Fibroblast of skin of right biceps (primary cell): Measurements from ENCODE around the gene ABHD17A.
"Not testable (repeated sequence)": the region's sequence is repeated elsewhere in the genome, so short reads cannot be mapped to it uniquely, and the experiment has no call there.

ENCODE experiments used
- DNase-seq: peaks from one replicate; pipeline ENCODE4 v3.0.0-alpha.2; 2013

ABHD17A gene

GRCh38 chr19:1880611-1881392, 4.5 kb downstream of the ABHD17A start:
- no peak for DNase-seq

GRCh38 chr19:1879982-1880381, 5.3 kb downstream of the ABHD17A start:
- not testable (repeated sequence) for DNase-seq

- not testable (repeated sequence) for DNase-seq
Observed at GRCh38 chr19:1878583-1878982, 6.7 kb downstream of the ABHD17A start.

- not testable (repeated sequence) for DNase-seq
Observed at GRCh38 chr19:1877280-1877660, 8.0 kb downstream of the ABHD17A start.

- DNase-seq = not testable (repeated sequence)
Observed at GRCh38 chr19:1876496-1877279, 8.6 kb downstream of the ABHD17A start.

GRCh38 chr19:1875646-1876495, 9.4 kb downstream of the ABHD17A start:
- DNase-seq = peak; percentile 91

GRCh38 chr19:1875265-1875645, 10.0 kb downstream of the ABHD17A start:
- DNase-seq = not testable (repeated sequence)

GRCh38 chr19:1874554-1875185, 10.6 kb downstream of the ABHD17A start:
- DNase-seq = no peak

- no peak for DNase-seq
Observed at GRCh38 chr19:1873524-1874473, 11.5 kb downstream of the ABHD17A start.

- no peak for DNase-seq
Observed at GRCh38 chr19:1872807-1873523, 12.3 kb downstream of the ABHD17A start.

- no peak for DNase-seq
Observed at GRCh38 chr19:1871630-1872029, 13.7 kb downstream of the ABHD17A start.

- no peak for DNase-seq
Observed at GRCh38 chr19:1871140-1871597, 14.1 kb downstream of the ABHD17A start.

GRCh38 chr19:1868971-1869370, 16.3 kb downstream of the ABHD17A start:
- no peak for DNase-seq

GRCh38 chr19:1867349-1867724, 18.0 kb downstream of the ABHD17A start:
- no peak for DNase-seq

- no peak for DNase-seq
Observed at GRCh38 chr19:1866693-1867348, 18.5 kb downstream of the ABHD17A start.

- DNase-seq = no peak
Observed at GRCh38 chr19:1865172-1866010, 19.9 kb downstream of the ABHD17A start.

- DNase-seq = peak; percentile 61
Observed at GRCh38 chr19:1864480-1865171, 20.7 kb downstream of the ABHD17A start.

GRCh38 chr19:1863638-1864479, 21.4 kb downstream of the ABHD17A start:
- DNase-seq = peak; percentile 96
